ENCODE data around the gene HMGCL.

DNA sequence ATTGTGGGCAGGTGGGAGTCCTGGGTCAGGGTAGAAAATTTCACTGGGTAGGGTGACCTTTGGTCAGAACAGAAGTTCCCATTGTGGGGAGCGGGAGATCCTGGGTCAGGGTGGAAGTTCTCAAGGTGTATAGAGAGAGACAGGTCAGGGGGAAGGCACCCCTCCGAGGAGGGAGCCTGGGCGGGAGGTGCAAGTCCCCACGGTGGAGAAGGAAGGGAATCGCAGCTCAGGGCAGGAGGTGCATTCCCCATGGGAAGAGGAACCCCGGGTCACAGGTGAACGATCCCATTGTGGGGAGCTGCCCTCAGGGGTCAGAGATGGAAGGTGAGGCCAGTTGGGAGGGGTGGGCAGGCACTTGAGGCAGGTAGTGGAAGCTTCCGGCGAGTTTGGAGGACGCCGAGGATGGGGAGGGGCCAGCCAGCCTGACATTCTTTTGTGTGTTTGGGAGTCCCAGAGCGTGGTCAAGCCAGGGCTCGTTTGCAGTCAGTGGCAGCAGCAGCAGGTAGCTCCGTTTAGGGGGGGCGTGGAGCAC is 33.6 kb downstream of the HMGCL start:
- no peak for TF ChIP-seq FOXK2 (IDR thresholded peaks at IDR 0.05)
- TF ChIP-seq NFRKB (IDR thresholded peaks at IDR 0.05): no peak
- no peak for TF ChIP-seq SP1 (IDR thresholded peaks at IDR 0.05)
